SK-N-MC (cell line): ENCODE data around the gene MAN1C1.
"Not testable (repeated sequence)": the region's sequence is repeated elsewhere in the genome, so short reads cannot be mapped to it uniquely, and the experiment has no call there.

ENCODE experiments used
- DNase-seq: peaks from one replicate; pipeline ENCODE4 v3.0.0-alpha.2; 2011; ENCODE audit warnings: low read depth, low spot score
- H3K27ac ChIP-seq: fragments of 200-600 bp; sonication (generic); 2 replicates; pipeline ENCODE4 v1.5.1; 2016; ENCODE audit warnings: mixed run types
- H3K36me3 ChIP-seq: fragments of 200-600 bp; sonication (generic); 2 replicates; pipeline ENCODE4 v1.6.1; 2017; ENCODE audit warnings: antibody characterized with exemption, low read length, mixed read lengths; ENCODE audit not compliant: insufficient read depth
- H3K4me3 ChIP-seq: fragments of 200-600 bp; sonication (generic); 2 replicates; pipeline ENCODE4 v1.5.1; 2016
- H3K9ac ChIP-seq: fragments of 200-600 bp; sonication (generic); 2 replicates; pipeline ENCODE4 v1.8.0; 2017; ENCODE audit warnings: mixed run types, mixed read lengths; ENCODE audit not compliant: insufficient read length
- H3K9me3 ChIP-seq: fragments of 200-600 bp; sonication (generic); 2 replicates; pipeline ENCODE4 v1.6.1; 2017; ENCODE audit warnings: low read depth, mild to moderate bottlenecking, antibody characterized with exemption, low read length, moderate library complexity, mixed read lengths
- EZH2 ChIP-seq: fragments of 200-600 bp; sonication (generic); IDR thresholded peaks from one replicate; pipeline ENCODE4 v1.6.1; 2017; ENCODE audit warnings: antibody characterized with exemption
- FOXP2 ChIP-seq: optimal IDR thresholded peaks from 2 replicates; pipeline ENCODE3; 2011; ENCODE audit warnings: mild to moderate bottlenecking, moderate library complexity; ENCODE audit not compliant: insufficient read depth; ENCODE audit errors: extremely low read length, control extremely low read depth
- POLR2AphosphoS5 ChIP-seq: IDR thresholded peaks from 2 replicates; pipeline ENCODE4 v1.6.1; 2012; ENCODE audit warnings: mild to moderate bottlenecking, low read depth, low read length, borderline replicate concordance

Gene MAN1C1

DNA sequence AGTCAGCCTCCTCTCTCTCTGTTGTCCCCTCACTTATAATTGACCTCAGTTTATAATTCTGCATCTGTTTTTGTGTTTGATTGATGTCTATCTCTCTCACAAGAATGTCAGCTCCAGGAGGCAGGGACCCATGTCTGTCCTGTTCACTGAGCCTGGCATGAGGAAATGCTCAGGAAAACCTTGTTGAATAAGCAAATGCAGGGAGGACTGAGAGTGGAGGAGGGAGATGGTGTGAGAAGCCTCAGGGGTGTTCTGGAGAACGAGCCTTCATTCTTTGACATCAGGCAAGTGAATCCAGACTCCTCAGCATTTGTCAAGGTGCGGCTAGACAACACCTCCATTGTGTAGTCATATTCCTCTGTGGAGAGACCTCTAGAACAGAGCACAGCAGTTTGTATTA is 45.5 kb downstream of the MAN1C1 start:
- no peak overlapping the region for H3K9ac ChIP-seq
- DNase-seq = no peak

DNA sequence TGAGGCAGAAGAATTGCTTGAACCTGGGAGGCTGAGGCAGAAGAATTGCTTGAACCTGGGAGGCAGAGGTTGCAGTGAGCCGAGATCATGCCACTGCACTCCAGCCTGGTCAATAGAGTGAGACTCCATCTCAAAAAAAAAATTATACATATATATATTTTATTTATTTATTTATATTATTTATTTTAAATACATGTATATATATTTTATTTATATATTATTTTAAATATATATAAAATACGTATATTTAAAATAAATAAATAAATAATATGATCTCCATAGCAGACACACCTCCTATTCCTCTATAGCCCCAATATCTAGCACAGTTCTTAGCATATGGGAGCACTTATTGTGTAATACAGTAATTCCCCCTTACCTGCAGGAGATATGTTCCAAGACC is 46.4 kb downstream of the MAN1C1 start:
- H3K9me3 ChIP-seq, H3K36me3 ChIP-seq, H3K4me3 ChIP-seq, H3K27ac ChIP-seq, DNase-seq, H3K9ac ChIP-seq: not testable (repeated sequence)

More for the DNA sequence above, 45.5 kb downstream of the MAN1C1 start:
- no peak overlapping the region for H3K27ac ChIP-seq
- H3K4me3 ChIP-seq = no peak overlapping the region
- no peaks in the 10 kb centered on the region for H3K36me3 ChIP-seq
- TF ChIP-seq POLR2AphosphoS5 (no peak), FOXP2 (no peak), EZH2 (no peak)
- no peaks in the 10 kb centered on the region for H3K9me3 ChIP-seq

DNA sequence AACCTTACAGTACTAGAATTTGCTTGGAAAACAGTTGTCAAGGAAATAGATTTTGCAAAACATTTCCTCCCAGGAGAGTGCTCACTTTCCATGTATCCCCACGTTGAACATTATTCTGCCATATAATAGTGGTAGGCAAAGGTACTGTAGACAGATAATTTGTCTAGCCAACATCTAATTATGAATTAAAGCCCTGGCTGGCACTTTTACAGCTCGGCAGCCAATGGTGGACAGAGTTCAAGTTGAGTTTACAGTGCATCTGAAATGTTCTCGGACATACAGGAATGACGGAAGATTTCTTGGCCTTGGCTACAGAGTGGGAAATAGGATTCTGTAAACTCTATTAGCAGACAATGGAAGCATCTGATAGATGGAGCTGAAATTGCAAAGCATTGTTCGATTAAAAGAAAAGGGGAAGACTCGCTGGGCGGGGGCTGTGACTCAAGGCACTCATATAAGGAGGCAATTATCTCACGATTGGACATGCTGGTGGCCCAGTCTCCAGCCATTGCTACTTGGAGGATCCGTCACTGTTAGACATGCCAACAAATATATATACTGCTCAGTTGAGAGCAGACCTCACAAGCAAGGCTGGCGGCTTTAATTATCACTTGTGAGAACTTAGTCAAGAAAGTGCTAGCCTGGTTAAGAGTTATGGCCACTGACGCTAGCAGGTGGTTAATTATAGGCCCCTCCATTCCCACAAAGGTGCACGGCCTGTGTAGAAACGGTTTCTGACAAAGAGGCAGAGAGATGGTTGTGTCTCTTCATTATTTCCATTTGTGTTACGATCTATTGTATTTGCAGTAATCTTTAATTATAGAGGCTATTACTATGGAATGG is 48.0 kb downstream of the MAN1C1 start:
- no peaks in the 10 kb centered on the region for H3K36me3 ChIP-seq
- no peak overlapping the region for H3K9ac ChIP-seq
- TF ChIP-seq POLR2AphosphoS5 = no peak
- TF ChIP-seq FOXP2 = no peak
- no peak for TF ChIP-seq EZH2
- no peaks in the 10 kb centered on the region for H3K9me3 ChIP-seq
- no peak overlapping the region for H3K4me3 ChIP-seq
- no peak overlapping the region for H3K27ac ChIP-seq
- no peak for DNase-seq

DNA sequence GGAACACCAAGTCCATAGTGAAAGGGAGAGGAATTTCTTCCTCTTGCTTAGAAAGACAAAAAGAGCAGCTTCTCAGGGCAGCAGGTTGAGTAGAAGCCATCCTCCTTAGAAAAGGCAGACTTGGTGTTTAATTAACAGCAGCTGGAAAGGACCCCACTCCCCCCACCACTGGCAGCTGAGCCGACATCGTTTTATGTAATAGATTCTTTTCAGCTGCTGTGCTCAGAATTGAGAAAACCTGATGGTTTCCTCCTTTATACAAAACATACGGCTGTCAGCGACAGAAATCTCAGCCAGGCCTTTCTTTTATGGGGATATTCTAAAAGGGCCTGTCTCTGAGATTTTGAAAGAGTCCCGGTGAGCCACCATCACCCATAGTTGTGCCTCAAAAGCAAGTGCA is 49.9 kb downstream of the MAN1C1 start:
- no peak overlapping the region for H3K4me3 ChIP-seq
- no peak overlapping the region for H3K9ac ChIP-seq
- TF ChIP-seq POLR2AphosphoS5 (no peak), EZH2 (no peak), FOXP2 (no peak)
- H3K27ac ChIP-seq = peak overlapping the region; percentile 7; the same call in 1 of the 2 replicates
- no peak for DNase-seq
- no peaks in the 10 kb centered on the region for H3K36me3 ChIP-seq
- no peaks in the 10 kb centered on the region for H3K9me3 ChIP-seq

DNA sequence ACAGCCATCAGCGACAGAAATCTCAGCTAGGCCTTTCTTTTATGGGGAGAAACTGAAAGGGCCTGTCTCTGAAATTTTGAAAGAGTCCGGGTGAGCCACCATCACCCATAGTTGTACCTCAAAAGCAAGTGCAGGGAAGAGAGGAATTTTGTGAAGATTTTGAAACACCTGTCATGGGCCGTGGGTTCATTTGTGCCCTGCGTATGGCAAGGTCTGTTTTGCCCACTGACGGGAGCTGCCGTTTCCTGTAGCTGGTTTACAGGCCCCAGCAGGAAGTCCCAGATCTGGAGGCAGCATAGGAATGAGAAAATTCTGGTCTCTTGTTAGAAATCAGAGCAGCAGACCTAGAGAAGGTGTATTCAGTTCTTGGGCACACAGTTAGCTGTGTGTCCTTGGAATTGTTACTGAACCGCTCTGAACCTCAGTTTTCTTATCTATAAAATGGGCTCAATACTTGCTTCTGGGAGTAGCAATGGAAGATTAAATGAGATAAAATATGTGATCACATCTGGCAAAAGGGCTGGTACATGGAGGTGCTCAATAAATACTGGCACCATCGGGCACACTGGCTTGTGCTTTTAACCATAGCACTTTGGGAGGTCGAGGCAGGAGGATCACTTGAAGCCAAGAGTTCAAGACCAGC is 52.5 kb downstream of the MAN1C1 start:
- Histone ChIP-seq H3K4me3 (no peak overlapping the region), H3K36me3 (no peaks in the 10 kb centered on the region), H3K9me3 (no peaks in the 10 kb centered on the region), H3K9ac (no peak overlapping the region), H3K27ac (no peak overlapping the region)
- DNase-seq = no peak
- TF ChIP-seq FOXP2 (no peak), POLR2AphosphoS5 (no peak), EZH2 (no peak)

- Histone ChIP-seq H3K4me3 (no peak overlapping the region), H3K36me3 (no peaks in the 10 kb centered on the region), H3K9ac (no peak overlapping the region), H3K9me3 (no peaks in the 10 kb centered on the region), H3K27ac (no peak overlapping the region)
- DNase-seq = no peak
- TF ChIP-seq POLR2AphosphoS5 (no peak), FOXP2 (no peak), EZH2 (no peak)
Measured at GRCh38 chr1:25669781-25670567, 53.4 kb downstream of the MAN1C1 start.

- H3K36me3 ChIP-seq = no peaks in the 10 kb centered on the region
- TF ChIP-seq FOXP2 (no peak), POLR2AphosphoS5 (no peak), EZH2 (no peak)
- H3K27ac ChIP-seq = no peak overlapping the region
- DNase-seq = no peak
- no peak overlapping the region for H3K9ac ChIP-seq
- no peaks in the 10 kb centered on the region for H3K9me3 ChIP-seq
- no peak overlapping the region for H3K4me3 ChIP-seq
Measured at GRCh38 chr1:25671929-25672328, 55.3 kb downstream of the MAN1C1 start.

DNA sequence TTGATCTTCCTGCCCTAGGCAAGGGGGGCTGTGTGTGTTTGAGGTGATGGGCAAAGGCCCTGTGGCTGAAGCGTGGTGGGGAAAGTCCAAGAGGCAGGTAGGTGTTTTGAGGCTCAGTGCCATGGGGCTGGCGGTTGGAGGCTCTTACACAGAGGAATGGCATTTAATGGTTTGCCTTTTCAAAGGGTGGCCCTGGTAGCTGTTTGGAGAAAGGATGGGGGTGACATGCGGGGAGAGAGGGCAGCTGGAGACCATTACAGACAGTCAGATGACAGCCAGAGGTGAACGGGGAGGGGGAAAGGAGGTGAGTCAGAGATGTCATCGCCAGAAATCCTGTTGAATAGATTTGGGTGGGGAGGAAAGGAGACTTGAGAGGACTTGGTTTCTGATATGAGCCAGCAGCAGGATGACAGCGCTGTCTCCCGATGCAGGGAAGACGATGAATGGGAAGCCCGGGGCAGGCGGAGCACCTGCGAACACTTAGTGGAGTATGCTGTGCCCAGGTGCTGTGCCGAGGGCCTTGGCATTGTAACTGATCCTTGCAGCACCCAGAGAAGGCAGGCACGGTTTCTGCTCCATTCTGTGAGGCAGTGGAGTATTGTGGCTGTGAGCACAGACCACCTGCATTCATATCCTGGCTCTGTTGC is 56.3 kb downstream of the MAN1C1 start:
- no peak overlapping the region for H3K27ac ChIP-seq
- no peak for DNase-seq
- no peak overlapping the region for H3K4me3 ChIP-seq
- H3K9ac ChIP-seq = no peak overlapping the region
- H3K36me3 ChIP-seq = no peaks in the 10 kb centered on the region
- TF ChIP-seq EZH2 = no peak
- no peak for TF ChIP-seq FOXP2
- H3K9me3 ChIP-seq = no peaks in the 10 kb centered on the region
